Neuronal stem cell (in vitro differentiated cells): ENCODE results near the gene HIC1.

ENCODE experiments used
- DNase-seq: peaks from one replicate; pipeline ENCODE4 v3.0.0-alpha.2; 2013; ENCODE audit warnings: low spot score
- H2AFZ ChIP-seq: one replicate; pipeline ENCODE4 v1.6.1; 2013; ENCODE audit warnings: mild to moderate bottlenecking, low read length, inconsistent platforms
- H2AK5ac ChIP-seq: 2 replicates; pipeline ENCODE4 v1.6.1; 2013; ENCODE audit warnings: low read depth, mild to moderate bottlenecking, inconsistent platforms, low read length, moderate library complexity, mixed read lengths
- H2BK120ac ChIP-seq: 2 replicates; pipeline ENCODE4 v1.6.1; 2013; ENCODE audit warnings: low read depth, mild to moderate bottlenecking, inconsistent platforms, low read length, moderate library complexity, mixed read lengths
- H2BK12ac ChIP-seq: one replicate; pipeline ENCODE4 v1.6.1; 2013; ENCODE audit warnings: low read length, inconsistent platforms
- H2BK15ac ChIP-seq: 2 replicates; pipeline ENCODE4 v1.6.1; 2013; ENCODE audit warnings: mild to moderate bottlenecking, low read length, inconsistent platforms, mixed read lengths
- H2BK5ac ChIP-seq: one replicate; pipeline ENCODE4 v1.6.1; 2013; ENCODE audit warnings: inconsistent platforms, mild to moderate bottlenecking, low read length, moderate library complexity
- H3K14ac ChIP-seq: one replicate; pipeline ENCODE4 v1.6.1; 2013; ENCODE audit warnings: low read length, inconsistent platforms
- H3K18ac ChIP-seq: 2 replicates; pipeline ENCODE4 v1.6.1; 2013; ENCODE audit warnings: low read length, inconsistent platforms
- H3K23ac ChIP-seq: 2 replicates; pipeline ENCODE4 v1.6.1; 2013; ENCODE audit warnings: low read depth, mild to moderate bottlenecking, mixed read lengths, low read length, inconsistent platforms; ENCODE audit not compliant: poor library complexity
- H3K27ac ChIP-seq: replicated peaks from 3 replicates; pipeline ENCODE4 v1.5.1; 2013; ENCODE audit warnings: low read length, inconsistent platforms
- H3K27me3 ChIP-seq, 3 experiments: 2 replicates each; pipeline ENCODE4 v1.6.1; 2013; ENCODE audit warnings: low read length in 3 of 3, mild to moderate bottlenecking in 2 of 3, inconsistent platforms in 1 of 3, low read depth in 1 of 3, mixed read lengths in 1 of 3, moderate library complexity in 1 of 3; ENCODE audit not compliant: control insufficient read depth in 3 of 3, insufficient read depth in 3 of 3
- H3K36me3 ChIP-seq, 2 donors: replicated peaks in 1 of 2; 2 replicates each; pipeline ENCODE4 v1.6.1; 2013; ENCODE audit warnings: low read length in 2 of 2; ENCODE audit not compliant: control insufficient read depth in 2 of 2, insufficient read depth in 2 of 2
- H3K4ac ChIP-seq: 2 replicates; pipeline ENCODE4 v1.6.1; 2013; ENCODE audit warnings: inconsistent platforms, mild to moderate bottlenecking, low read length, moderate library complexity
- H3K4me1 ChIP-seq, 2 donors: 1 replicate in 1 of 2; 2 replicates in 1 of 2; pipeline ENCODE4 v1.6.1; 2013; ENCODE audit warnings: low read length in 2 of 2, low read depth in 1 of 2; ENCODE audit not compliant: control insufficient read depth in 2 of 2, insufficient read depth in 1 of 2
- H3K4me2 ChIP-seq: one replicate; pipeline ENCODE4 v1.6.1; 2013; ENCODE audit warnings: mild to moderate bottlenecking, low read length, inconsistent platforms; ENCODE audit not compliant: insufficient read depth, poor library complexity, severe bottlenecking
- H3K4me3 ChIP-seq, 2 donors: 2 replicates each; pipeline ENCODE4 v1.5.1; 2013; ENCODE audit warnings: low read length in 2 of 2, mild to moderate bottlenecking in 2 of 2, inconsistent platforms in 1 of 2, moderate library complexity in 1 of 2
- H3K79me1 ChIP-seq: one replicate; pipeline ENCODE4 v1.6.1; 2013; ENCODE audit warnings: low read depth, mild to moderate bottlenecking, inconsistent platforms, low read length, moderate library complexity
- H3K9ac ChIP-seq: one replicate; pipeline ENCODE4 v1.6.1; 2013; ENCODE audit warnings: mild to moderate bottlenecking, low read depth, low read length, inconsistent platforms; ENCODE audit not compliant: poor library complexity
- H3K9me3 ChIP-seq, 2 donors: replicated peaks in 1 of 2; 2 replicates each; pipeline versions ENCODE3 to v1.6.1; 2013; ENCODE audit warnings: low read length in 2 of 2, mild to moderate bottlenecking in 2 of 2, inconsistent platforms in 1 of 2, low read depth in 1 of 2, mixed read lengths in 1 of 2, moderate library complexity in 1 of 2; ENCODE audit not compliant: control insufficient read depth in 2 of 2, insufficient read depth in 1 of 2
- H4K8ac ChIP-seq: one replicate; pipeline ENCODE4 v1.6.1; 2013; ENCODE audit warnings: low read depth, mild to moderate bottlenecking, inconsistent platforms, low read length, moderate library complexity
- H4K91ac ChIP-seq: one replicate; pipeline ENCODE4 v1.6.1; 2013; ENCODE audit warnings: low read length, low read depth, mild to moderate bottlenecking, inconsistent platforms; ENCODE audit not compliant: poor library complexity
- WGBS, 2 donors: extraction: QIAGEN DNeasy Blood & Tissue Kit; methylation state at CpG; one replicate each; pipeline ENCODE4 v1.1.7; 2013; ENCODE audit warnings: missing lambda C conversion rate in 2 of 2, mixed read lengths in 1 of 2; ENCODE audit not compliant: insufficient read length in 2 of 2, insufficient replicate concordance in 1 of 2; ENCODE audit errors: extremely low coverage in 2 of 2; 5-methylcytosine and 5-hydroxymethylcytosine counted together

Gene HIC1

DNA sequence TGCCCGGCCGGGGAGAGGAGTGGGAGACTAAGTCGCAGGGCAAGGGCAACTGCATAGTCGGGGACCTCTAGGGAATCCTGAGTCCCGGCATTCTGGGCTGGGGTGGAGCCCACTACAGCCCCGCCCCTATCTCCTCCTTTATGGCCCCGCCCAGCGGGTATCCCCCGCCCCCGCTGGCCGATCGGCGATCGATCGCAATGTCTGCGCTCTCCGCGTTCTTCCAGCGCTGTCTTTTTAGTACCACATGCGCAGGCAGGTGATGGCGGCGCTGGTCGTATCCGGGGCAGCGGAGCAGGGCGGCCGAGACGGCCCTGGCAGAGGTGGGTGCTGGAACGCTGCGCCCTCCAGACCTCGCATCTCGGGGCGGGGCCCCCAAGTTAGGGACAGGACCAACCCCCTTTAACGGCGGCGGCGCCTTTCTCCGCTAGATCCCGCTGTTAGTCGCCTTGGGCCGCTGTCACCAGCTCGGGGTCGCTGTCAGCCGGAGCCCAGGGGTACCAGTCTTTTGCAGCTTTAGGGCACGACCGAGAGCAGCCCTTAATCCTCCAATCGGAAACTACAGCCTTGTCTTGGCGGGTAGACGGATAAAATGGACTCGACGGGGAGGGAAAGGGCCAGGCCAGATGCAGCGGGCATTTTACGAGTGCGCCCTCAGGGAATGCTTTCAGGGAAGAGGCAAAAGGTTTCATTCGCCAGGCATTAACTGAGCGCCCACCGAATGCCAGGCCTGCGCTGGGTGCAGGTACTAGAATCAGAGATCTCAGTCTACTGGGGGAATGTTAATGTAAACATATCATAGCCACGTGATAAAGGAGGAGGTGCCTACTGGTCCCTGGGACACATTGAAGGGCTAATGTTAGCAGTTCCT, 24.8 kb upstream of the HIC1 start, which contains the start of gene DPH1:
Gene DPH1 (plus strand): TSS at position 243 of the 868 bp plus-strand sequence. CDS start 17 bp downstream, at position 260.
- peak within 1 kb of the TSS; percentile 34 for H2BK12ac ChIP-seq
- peaks cover 0 to 42% (median 34%) of the 10 kb centered on the region in 3 experiments for H3K27me3 ChIP-seq
- H3K36me3 ChIP-seq, result no peaks in the 10 kb centered on the region
- H3K4me1 ChIP-seq, result peaks cover 16% of the 10 kb centered on the region in 2 donors
- no CpG with 5 or more reads among the region's 59 CpGs for WGBS, 2 donors
- peak within 1 kb of the TSS; percentile 52 for H3K23ac ChIP-seq
- no peak within 1 kb of the TSS for H3K4ac ChIP-seq
- peaks cover 6% of the 10 kb centered on the region for H3K79me1 ChIP-seq
- H3K9me3 ChIP-seq, result peaks cover 3 to 4% of the 10 kb centered on the region in 2 donors
- peak within 1 kb of the TSS; percentile 31 for H3K14ac ChIP-seq
- H3K27ac ChIP-seq, result no peak within 1 kb of the TSS
- H4K8ac ChIP-seq, result no peak within 1 kb of the TSS
- H4K91ac ChIP-seq, result no peak within 1 kb of the TSS
- H2AFZ ChIP-seq, result peak within 1 kb of the TSS; percentile 92
- peak within 1 kb of the TSS; percentile 73 for H3K9ac ChIP-seq
- H2BK5ac ChIP-seq, result peak within 1 kb of the TSS; percentile 67
- peak within 1 kb of the TSS; percentile 76 for H2AK5ac ChIP-seq
- peak within 1 kb of the TSS; percentile 99 for H3K4me2 ChIP-seq
- peak within 1 kb of the TSS; percentile 55 for H2BK120ac ChIP-seq
- peak within 1 kb of the TSS; percentile 89 for H3K18ac ChIP-seq
- H2BK15ac ChIP-seq, result peak within 1 kb of the TSS; percentile 95
- peak; percentile 82 for DNase-seq
- peak within 1 kb of the TSS; percentile 86 to 97 for H3K4me3 ChIP-seq

- no peak overlapping the region for H2BK120ac ChIP-seq
Measured at GRCh38 chr17:2030779-2031163, 24.1 kb upstream of the HIC1 start.

DNA sequence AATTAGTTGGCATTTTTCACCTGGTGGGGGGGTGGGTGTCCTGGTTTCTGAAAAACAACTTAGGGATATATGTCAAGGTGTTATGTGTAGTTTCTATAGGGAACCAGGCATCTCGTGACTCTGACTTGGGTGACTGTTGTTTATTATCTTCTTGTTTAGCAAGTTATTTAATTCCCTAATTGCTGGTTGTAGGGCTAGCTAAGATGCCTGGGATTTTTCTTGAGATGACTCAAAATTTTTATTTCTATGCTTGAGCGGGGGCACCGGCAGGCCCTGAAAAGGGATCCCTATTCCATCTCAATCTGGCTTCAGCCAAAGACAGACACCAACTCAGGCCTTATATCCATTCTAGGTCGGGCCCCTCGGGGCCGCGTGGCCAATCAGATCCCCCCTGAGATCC, 21.8 kb upstream of the HIC1 start:
- Histone ChIP-seq H2AK5ac (peak overlapping the region; percentile 91), H2BK12ac (peak overlapping the region; percentile 85), H3K14ac (no peak overlapping the region), H3K4ac (no peak overlapping the region), H3K4me2 (no peak overlapping the region), H2BK5ac (peak overlapping the region; percentile 76), H3K27me3 (peaks cover 0 to 14% (median 12%) of the 10 kb centered on the region in 3 experiments), H3K4me3 (no peak overlapping the region), H2BK120ac (peak overlapping the region; percentile 61), H3K23ac (no peak overlapping the region), H3K4me1 (peaks cover 16% of the 10 kb centered on the region in 2 donors), H3K36me3 (peaks cover 9 to 16% of the 10 kb centered on the region in 2 donors), H2BK15ac (no peak overlapping the region), H4K91ac (no peak overlapping the region), H3K27ac (no peak overlapping the region), H2AFZ (no peak overlapping the region), H3K18ac (no peak overlapping the region), H3K79me1 (peaks cover 6% of the 10 kb centered on the region), H3K9ac (no peak overlapping the region), H4K8ac (no peak overlapping the region), H3K9me3 (no peaks in the 10 kb centered on the region)
- no CpG with 5 or more reads among the region's 7 CpGs for WGBS, 2 donors
- no peak for DNase-seq

More at GRCh38 chr17:2030779-2031163, 24.1 kb upstream of the HIC1 start:
- H3K23ac ChIP-seq, result no peak overlapping the region
- no peak overlapping the region for H3K18ac ChIP-seq
- no peak overlapping the region for H2AK5ac ChIP-seq
- H3K4me3 ChIP-seq, result peak overlapping the region; percentile 86 to 97
- H3K36me3 ChIP-seq, result no peaks in the 10 kb centered on the region
- peaks cover 0 to 35% (median 28%) of the 10 kb centered on the region in 3 experiments for H3K27me3 ChIP-seq
- no peak overlapping the region for H4K8ac ChIP-seq
- no peak overlapping the region for H2BK15ac ChIP-seq
- H3K27ac ChIP-seq, result no peak overlapping the region
- DNase-seq, result peak; percentile 61
- no CpG with 5 or more reads among the region's 10 CpGs for WGBS, 2 donors
- H3K79me1 ChIP-seq, result peaks cover 6% of the 10 kb centered on the region
- peak overlapping the region; percentile 88 for H2AFZ ChIP-seq
- H4K91ac ChIP-seq, result no peak overlapping the region
- peaks cover 16% of the 10 kb centered on the region in 2 donors for H3K4me1 ChIP-seq
- peak overlapping the region; percentile 45 for H3K9ac ChIP-seq
- no peak overlapping the region for H3K4ac ChIP-seq
- peaks cover 3 to 4% of the 10 kb centered on the region in 2 donors for H3K9me3 ChIP-seq
- no peak overlapping the region for H2BK12ac ChIP-seq
- H3K14ac ChIP-seq, result no peak overlapping the region
- peak overlapping the region; percentile 99 for H3K4me2 ChIP-seq
- H2BK5ac ChIP-seq, result no peak overlapping the region

DNA sequence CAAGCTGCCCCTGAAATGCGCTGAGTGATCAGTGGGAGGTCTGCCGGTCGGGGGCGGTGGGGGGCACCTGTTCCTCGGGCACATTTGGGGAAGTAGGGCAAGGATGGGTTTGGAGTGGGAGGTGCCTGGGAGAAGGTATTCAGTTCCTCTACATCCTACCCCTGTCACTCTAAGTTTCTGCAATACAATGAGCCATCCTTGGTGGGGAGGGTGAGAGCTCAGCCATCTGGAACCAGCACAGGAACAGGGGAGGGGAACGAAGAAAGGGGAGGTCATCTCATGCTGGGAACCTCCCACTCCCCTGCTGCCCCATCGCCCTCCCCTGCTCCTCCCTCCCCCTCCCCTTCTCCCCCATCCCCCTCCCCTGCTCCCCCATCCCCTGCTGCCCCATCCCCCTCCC, 20.7 kb upstream of the HIC1 start:
- H3K79me1 ChIP-seq, result peaks cover 6% of the 10 kb centered on the region
- no peak overlapping the region for H3K4me3 ChIP-seq
- H3K36me3 ChIP-seq, result peaks cover 11 to 16% of the 10 kb centered on the region in 2 donors
- no peak overlapping the region for H2BK12ac ChIP-seq
- no peak overlapping the region for H3K9ac ChIP-seq
- H2BK5ac ChIP-seq, result peak overlapping the region; percentile 76
- H3K4ac ChIP-seq, result no peak overlapping the region
- no peak overlapping the region for H3K4me2 ChIP-seq
- H3K4me1 ChIP-seq, result peaks cover 12% of the 10 kb centered on the region in 2 donors
- H3K27ac ChIP-seq, result peak overlapping the region; percentile 60
- no peak overlapping the region for H2BK15ac ChIP-seq
- no peak overlapping the region for H3K23ac ChIP-seq
- H2AK5ac ChIP-seq, result no peak overlapping the region
- no CpG with 5 or more reads among the region's 7 CpGs for WGBS, 2 donors
- no peak overlapping the region for H2BK120ac ChIP-seq
- H2AFZ ChIP-seq, result no peak overlapping the region
- H4K8ac ChIP-seq, result no peak overlapping the region
- no peak overlapping the region for H4K91ac ChIP-seq
- no peak overlapping the region for H3K14ac ChIP-seq
- DNase-seq, result no peak
- no peaks in the 10 kb centered on the region for H3K9me3 ChIP-seq
- peak overlapping the region; percentile 1 for H3K18ac ChIP-seq
- H3K27me3 ChIP-seq, result peaks cover 0 to 4% (median 3%) of the 10 kb centered on the region in 3 experiments
